Transverse colon (tissue), 4 donors: ENCODE results near the gene SLC6A11. TPM values are rescaled to one million over a fixed set of nuclear protein-coding genes. Genes with fewer than 3 reads are reported as not detected.

ENCODE experiments used
- DNase-seq: peaks from one replicate; pipeline ENCODE4 v3.0.0-alpha.2; 2019
- H3K27ac ChIP-seq, 4 donors: fragments of 200-600 bp; sonication (generic); 2 replicates each; pipeline ENCODE4 v1.5.1; 2016 to 2018; ENCODE audit warnings: inconsistent platforms in 4 of 4
- H3K27me3 ChIP-seq: fragments of 200-600 bp; sonication (generic); 2 replicates; pipeline ENCODE4 v1.5.1; 2017; ENCODE audit warnings: inconsistent platforms
- H3K36me3 ChIP-seq, 4 donors: fragments of 200-600 bp; sonication (generic); 2 replicates each; pipeline ENCODE4 v1.5.1; 2017 to 2019; ENCODE audit warnings: inconsistent platforms in 4 of 4
- H3K4me1 ChIP-seq, 4 donors: fragments of 200-600 bp; sonication (generic); 2 replicates each; pipeline ENCODE4 v1.5.1; 2017 to 2020; ENCODE audit warnings: inconsistent platforms in 4 of 4
- H3K4me3 ChIP-seq, 4 donors: fragments of 200-600 bp; sonication (generic); 1 replicate in 1 of 4; 2 replicates in 3 of 4; pipeline versions ENCODE4 v1.5.1 to v1.6.1; 2017 to 2019; ENCODE audit warnings: inconsistent platforms in 4 of 4
- H3K9me3 ChIP-seq, 2 donors: fragments of 200-600 bp; sonication (generic); 2 replicates each; pipeline ENCODE4 v1.5.1; 2017 to 2019; ENCODE audit warnings: inconsistent platforms in 2 of 2
- CTCF ChIP-seq, 5 experiments: fragments of 200-600 bp in 3 of 5; fragments of 450-650 bp in 2 of 5; sonication (generic) in 3 of 5; IDR thresholded peaks; 1 replicate in 2 of 5; 2 replicates in 3 of 5; pipeline ENCODE4 v1.5.1; 2016 to 2017; ENCODE audit warnings: antibody characterized with exemption in 5 of 5, inconsistent platforms in 3 of 5, mild to moderate bottlenecking in 2 of 5, moderate library complexity in 1 of 5
- EP300 ChIP-seq: sonication (generic); formaldehyde crosslinking; IDR thresholded peaks from one replicate; pipeline ENCODE4 v1.6.1; 2017; ENCODE audit warnings: antibody characterized with exemption, low read depth
- POLR2A ChIP-seq: fragments of 450-650 bp; IDR thresholded peaks from one replicate; pipeline ENCODE4 v1.6.1; 2016; ENCODE audit warnings: antibody characterized with exemption, mild to moderate bottlenecking, moderate library complexity
- POLR2AphosphoS5 ChIP-seq, 3 donors: sonication (generic); formaldehyde crosslinking; IDR thresholded peaks; one replicate each; pipeline ENCODE4 v1.6.1; 2016; ENCODE audit warnings: antibody characterized with exemption in 3 of 3
- WGBS, 2 donors: methylation state at CpG; one replicate each; pipeline ENCODE4 v1.1.5; 2018; ENCODE audit warnings: low coverage in 1 of 2; 5-methylcytosine and 5-hydroxymethylcytosine counted together
- in situ Hi-C, 4 donors: fragments of 200-750 bp; cut with MboI; loops; one replicate each; pipeline versions ENCODE4 v1.15.0 to v1.15.1; 2017; ENCODE audit warnings: low sequenced_read_pairs in 3 of 4, low pct_ligation_motif_present in 1 of 4, low pct_unique_long_range_greater_than_20kb in 1 of 4
- intact Hi-C: fragments of 100-400 bp; cut with DNase I; formaldehyde crosslinking; loops from one replicate; pipeline ENCODE4 v1.15.1; 2023; ENCODE audit warnings: low total_unique reads
- total RNA-seq, 4 donors: library from RNA; depleted of rRNA; stranded (reverse); fragments of >200 nt; gene quantifications; one replicate each; pipeline ENCODE4 v1.1.0, GENCODE V29; 2016

Gene SLC6A11
- total RNA-seq, 4 donors from 2014 or later, result not detected

- Histone ChIP-seq H3K27me3 (peaks cover 14% of the 10 kb centered on the region), H3K36me3 (no peaks in the 10 kb centered on the region), H3K27ac (no peak overlapping the region), H3K9me3 (no peaks in the 10 kb centered on the region), H3K4me1 (no peaks in the 10 kb centered on the region), H3K4me3 (no peak overlapping the region)
- intact Hi-C loops, result no loop called here
- 57% methylated on average over 1 to 10 of the region's 10 CpGs for WGBS, 2 donors
- no peak for DNase-seq
- TF ChIP-seq EP300 (no peak), POLR2A (no peak), CTCF (IDR thresholded peaks at IDR 0.05) (no peak), POLR2AphosphoS5 (IDR thresholded peaks at IDR 0.05) (no peak)
- in situ Hi-C loops, result loop anchor here in 2 of 4 donors (25.0 kb wide), 1 partner anchor 291 kb away; no protein-coding TSS in a partner anchor
Measured at GRCh38 chr3:10771486-10772270, 44.4 kb upstream of the SLC6A11 start.

GRCh38 chr3:10772271-10773161 lies 43.5 kb upstream of the SLC6A11 start:
- Histone ChIP-seq H3K4me3 (no peak overlapping the region), H3K9me3 (no peaks in the 10 kb centered on the region), H3K36me3 (no peaks in the 10 kb centered on the region), H3K4me1 (no peaks in the 10 kb centered on the region), H3K27ac (no peak overlapping the region), H3K27me3 (peaks cover 14% of the 10 kb centered on the region)
- TF ChIP-seq CTCF (IDR thresholded peaks at IDR 0.05) (no peak), POLR2AphosphoS5 (IDR thresholded peaks at IDR 0.05) (no peak), EP300 (no peak), POLR2A (no peak)
- in situ Hi-C loops, result loop anchor here in 2 of 4 donors (25.0 kb wide), 1 partner anchor 290 kb away; no protein-coding TSS in a partner anchor
- intact Hi-C loops, result no loop called here
- WGBS, 2 donors, result 54 to 80% methylated on average over 1 to 16 of the region's 16 CpGs
- DNase-seq, result no peak

- H3K36me3 ChIP-seq, result no peaks in the 10 kb centered on the region
- H3K27ac ChIP-seq, result no peak overlapping the region
- in situ Hi-C loops, result loop anchor here in 2 of 4 donors (25.0 kb wide), 1 partner anchor 288 kb away; no protein-coding TSS in a partner anchor
- TF ChIP-seq POLR2A (no peak), CTCF (IDR thresholded peaks at IDR 0.05) (no peak), EP300 (no peak), POLR2AphosphoS5 (IDR thresholded peaks at IDR 0.05) (no peak)
- H3K9me3 ChIP-seq, result no peaks in the 10 kb centered on the region
- H3K4me3 ChIP-seq, result no peak overlapping the region
- no peaks in the 10 kb centered on the region for H3K4me1 ChIP-seq
- whole genome bisulfite sequencing, 2 donors, result 74 to 78% methylated on average over 3 to 8 of the region's 8 CpGs
- H3K27me3 ChIP-seq, result peaks cover 14% of the 10 kb centered on the region
- intact Hi-C loops, result no loop called here
- no peak for DNase-seq
Measured at GRCh38 chr3:10774129-10774670, 41.8 kb upstream of the SLC6A11 start.

- intact Hi-C loops (no loop called here), in situ Hi-C loops (loop anchor here in 2 of 4 donors (25.0 kb wide), 1 partner anchor 287 kb away; no protein-coding TSS in a partner anchor)
- 78% methylated on average over 8 of the region's 8 CpGs; no CpG with 5 or more reads in 1 of the 2 donors for WGBS, 2 donors
- Histone ChIP-seq H3K36me3 (no peaks in the 10 kb centered on the region), H3K27me3 (peaks cover 14% of the 10 kb centered on the region), H3K4me1 (no peaks in the 10 kb centered on the region), H3K9me3 (no peaks in the 10 kb centered on the region), H3K27ac (no peak overlapping the region), H3K4me3 (no peak overlapping the region)
- DNase-seq, result no peak
- TF ChIP-seq POLR2AphosphoS5 (IDR thresholded peaks at IDR 0.05) (no peak), CTCF (IDR thresholded peaks at IDR 0.05) (no peak), EP300 (no peak), POLR2A (no peak)
Measured at GRCh38 chr3:10774825-10775224, 41.2 kb upstream of the SLC6A11 start.
